HepG2 (cell line): Measurements from ENCODE around the gene GALNT10. TPM values are rescaled to one million over a fixed set of nuclear protein-coding genes. Genes with fewer than 3 reads are reported as not detected.

Experiments
- ATAC-seq: fragments of 200-7000 bp; cut with Tn5 transposase; 3 replicates; pipeline ENCODE4 v1.9.1; 2020; ENCODE audit warnings: mild to moderate bottlenecking, moderate library complexity
- BruUV-seq: library from RNA; stranded (reverse); fragments of 400-500 nt; replicated peaks from 2 replicates; lab custom pipeline; 2021; lab: Mats Ljungman, UMichigan
- CTCF ChIA-PET: fragments of 300-600 bp; formaldehyde crosslinking; extraction: SDS; loops from one replicate; lab custom pipeline; 2021; ENCODE audit warnings: low total read pairs, inconsistent platforms, low intra/inter-chr PET ratio; lab: Yijun Ruan, JAX
- POLR2A ChIA-PET: fragments of 350-600 bp; sonication (Branson Sonifier 250); formaldehyde crosslinking; loops from one replicate; lab custom pipeline; 2020; ENCODE audit warnings: antibody characterized with exemption, inconsistent platforms; lab: Yijun Ruan, JAX
- DNase-seq: peaks from one replicate; pipeline ENCODE4 v3.0.0-alpha.2; 2015; ENCODE audit warnings: low spot score
- FAIRE-seq: peaks from 3 replicates; lab custom pipeline; 2011; peaks lifted over from hg19 to GRCh38; lab: Jason Lieb, UNC
- H2AFZ ChIP-seq: one replicate; pipeline ENCODE4 v1.6.1; 2011; ENCODE audit warnings: low read length, inconsistent platforms
- H3K27ac ChIP-seq: fragments of 300-600 bp; 3 replicates; pipeline ENCODE4 v1.8.0; 2011; ENCODE audit warnings: mixed run types, mild to moderate bottlenecking, mixed read lengths, low read length, inconsistent platforms; ENCODE audit not compliant: insufficient read depth; ENCODE audit errors: extremely low read length
- H3K27me3 ChIP-seq, 2 experiments: fragments of 200-600 bp in 1 of 2; 2 replicates in 1 of 2; 3 replicates in 1 of 2; pipeline versions ENCODE4 v1.6.0 to v1.8.0; 2011; ENCODE audit warnings: low read length in 2 of 2, mild to moderate bottlenecking in 2 of 2, moderate library complexity in 2 of 2, inconsistent platforms in 1 of 2; ENCODE audit not compliant: insufficient read depth in 2 of 2, control insufficient read depth in 1 of 2
- H3K36me3 ChIP-seq, 2 experiments: fragments of 200-600 bp in 1 of 2; replicated peaks in 1 of 2; 2 replicates in 1 of 2; 3 replicates in 1 of 2; pipeline versions ENCODE4 v1.5.1 to v1.8.0; 2011; ENCODE audit warnings: low read length in 2 of 2, inconsistent platforms in 1 of 2; ENCODE audit not compliant: insufficient read depth in 2 of 2, control insufficient read depth in 1 of 2
- H3K4me1 ChIP-seq: 2 replicates; pipeline ENCODE4 v1.5.1; 2012; ENCODE audit warnings: low read length, inconsistent platforms; ENCODE audit not compliant: insufficient read depth
- H3K4me2 ChIP-seq: 2 replicates; pipeline ENCODE4 v1.6.0; 2011; ENCODE audit warnings: low read depth, low read length, inconsistent platforms
- H3K4me3 ChIP-seq, 3 experiments: fragments of 200-600 bp in 1 of 3; sonication (generic), shearing (Covaris generic) in 1 of 3; replicated peaks in 1 of 3; 2 replicates each; pipeline ENCODE4 v1.5.1; 2011 to 2016; ENCODE audit warnings: low read length in 3 of 3, inconsistent platforms in 2 of 3, low read depth in 2 of 3, mild to moderate bottlenecking in 2 of 3, control low read depth in 1 of 3, mixed read lengths in 1 of 3; ENCODE audit not compliant: insufficient read depth in 1 of 3
- H3K79me2 ChIP-seq: one replicate; pipeline ENCODE4 v1.6.1; 2011; ENCODE audit warnings: low read length, inconsistent platforms; ENCODE audit not compliant: insufficient read depth
- H3K9ac ChIP-seq: 2 replicates; pipeline ENCODE4 v1.6.0; 2011; ENCODE audit warnings: mild to moderate bottlenecking, low read depth, low read length, inconsistent platforms; ENCODE audit not compliant: insufficient read depth
- H3K9me3 ChIP-seq: 2 replicates; pipeline ENCODE4 v1.5.1; 2012; ENCODE audit warnings: mild to moderate bottlenecking, low read length
- H4K20me1 ChIP-seq: 2 replicates; pipeline ENCODE4 v1.6.0; 2011; ENCODE audit warnings: inconsistent platforms, mild to moderate bottlenecking, low read length, moderate library complexity; ENCODE audit not compliant: insufficient read depth
- HNRNPK ChIP-seq: fragments of 200-400 bp; formaldehyde crosslinking; IDR thresholded peaks from 2 replicates; pipeline ENCODE4 v1.6.1; 2018; ENCODE audit warnings: low read length, low read depth, moderate library complexity, mild to moderate bottlenecking; ENCODE audit not compliant: poor library complexity, severe bottlenecking
- KAT7 ChIP-seq: IDR thresholded peaks from 2 replicates; pipeline ENCODE4 v1.6.1; 2018; ENCODE audit warnings: borderline replicate concordance, missing compliant biosample characterization
- MATR3 ChIP-seq: sonication (generic); formaldehyde crosslinking; IDR thresholded peaks from 2 replicates; pipeline ENCODE4 v1.4.0; 2020; ENCODE audit warnings: missing genetic modification reagents
- NONO ChIP-seq, 2 experiments: fragments of 450-650 bp in 1 of 2; sonication (generic) in 1 of 2; formaldehyde crosslinking in 1 of 2; IDR thresholded peaks in 1 of 2; conservative IDR thresholded peaks in 1 of 2; 2 replicates each; pipeline versions ENCODE4 v1.6.1 to v1.8.0; 2017 to 2022; ENCODE audit warnings: mild to moderate bottlenecking in 1 of 2, missing genetic modification reagents in 1 of 2, moderate library complexity in 1 of 2
- RXRA ChIP-seq: sonication (generic); formaldehyde crosslinking; IDR thresholded peaks from 2 replicates; pipeline ENCODE4 v1.5.1; 2020; ENCODE audit warnings: missing genetic modification reagents
- TBL1XR1 ChIP-seq: fragments of 150-350 bp; IDR thresholded peaks from 2 replicates; pipeline ENCODE4 v1.6.1; 2014; ENCODE audit warnings: borderline replicate concordance, low read length; ENCODE audit not compliant: partially characterized antibody
- U2AF1 ChIP-seq: fragments of 200-400 bp; formaldehyde crosslinking; optimal IDR thresholded peaks from 2 replicates; pipeline ENCODE3; 2017; ENCODE audit warnings: mild to moderate bottlenecking, low read depth, low read length
- ZNF101 ChIP-seq: sonication (generic); formaldehyde crosslinking; IDR thresholded peaks from 2 replicates; pipeline ENCODE4 v1.4.0; 2020; ENCODE audit warnings: mild to moderate bottlenecking, low read depth, missing genetic modification reagents, borderline replicate concordance
- ZNF414 ChIP-seq: sonication (generic); formaldehyde crosslinking; IDR thresholded peaks from 2 replicates; pipeline ENCODE4 v1.5.0; 2020; ENCODE audit warnings: missing genetic modification reagents
- ZNF720 ChIP-seq: sonication (generic); formaldehyde crosslinking; IDR thresholded peaks from 2 replicates; pipeline ENCODE4 v1.4.0; 2020; ENCODE audit warnings: missing genetic modification reagents
- WGBS: methylation state at CpG from one replicate; pipeline ENCODE4 v1.1.6; 2017; ENCODE audit warnings: low lambda C conversion rate; 5-methylcytosine and 5-hydroxymethylcytosine counted together
- in situ Hi-C: cut with HindIII; loops from 2 replicates; pipeline ENCODE4 v1.10.0; 2017; ENCODE audit warnings: low pct_unique_long_range_greater_than_20kb; ENCODE audit not compliant: extremely low pct_ligation_motif_present
- intact Hi-C: fragments of 100-400 bp; cut with micrococcal nuclease; formaldehyde crosslinking; loops from one replicate; pipeline ENCODE4 v1.10.0; 2022; ENCODE audit not compliant: unreplicated experiment
- polyA plus RNA-seq, 8 experiments: library from polyadenylated mRNA; depleted of rRNA in 3 of 8; stranded (reverse) in 7 of 8; unstranded in 1 of 8; fragments of >200 nt; fragmentation: Illumina TruSeq in 4 of 8; extraction: Trizol in 4 of 8; gene quantifications; 2 replicates each; pipeline versions ENCODE4 v1.2.1 to v1.2.3, GENCODE V29; 2011 to 2016; ENCODE audit warnings: low read depth in 4 of 8, missing spikeins in 1 of 8, mixed read lengths in 1 of 8; ENCODE audit not compliant: insufficient read depth in 1 of 8
- total RNA-seq, 5 experiments: library from RNA; depleted of rRNA; stranded (reverse); fragments of >200 nt; fragmentation: Illumina TruSeq; extraction: Trizol; gene quantifications; 2 replicates each; pipeline ENCODE4 v1.2.3, GENCODE V29; 2016; ENCODE audit warnings: low read depth in 1 of 5
- TF ChIP-seq, protein P1 (sequence below): sonication (generic); formaldehyde crosslinking; IDR thresholded peaks from 2 replicates; pipeline ENCODE4 v1.4.0; 2020; ENCODE audit warnings: mild to moderate bottlenecking, missing genetic modification reagents
- TF ChIP-seq, protein P2 (sequence below): sonication (generic); formaldehyde crosslinking; IDR thresholded peaks from 2 replicates; pipeline ENCODE4 v1.8.1; 2023; ENCODE audit warnings: mild to moderate bottlenecking, moderate library complexity, missing genetic modification reagents
- TF ChIP-seq, protein P3 (sequence below): sonication (generic); formaldehyde crosslinking; IDR thresholded peaks from 2 replicates; pipeline ENCODE4 v1.4.0; 2020; ENCODE audit warnings: missing genetic modification reagents
- TF ChIP-seq, protein P4 (sequence below): sonication (generic); formaldehyde crosslinking; IDR thresholded peaks from 2 replicates; pipeline ENCODE4 v1.5.1; 2020; ENCODE audit warnings: mild to moderate bottlenecking, missing genetic modification reagents, borderline replicate concordance

Gene GALNT10
- total and polyA plus RNA-seq, 2 of the 13 experiments (the other 11 are each of a cell fraction or from before 2014, with no cell fraction given) = 8.1 to 11.2 TPM

DNA sequence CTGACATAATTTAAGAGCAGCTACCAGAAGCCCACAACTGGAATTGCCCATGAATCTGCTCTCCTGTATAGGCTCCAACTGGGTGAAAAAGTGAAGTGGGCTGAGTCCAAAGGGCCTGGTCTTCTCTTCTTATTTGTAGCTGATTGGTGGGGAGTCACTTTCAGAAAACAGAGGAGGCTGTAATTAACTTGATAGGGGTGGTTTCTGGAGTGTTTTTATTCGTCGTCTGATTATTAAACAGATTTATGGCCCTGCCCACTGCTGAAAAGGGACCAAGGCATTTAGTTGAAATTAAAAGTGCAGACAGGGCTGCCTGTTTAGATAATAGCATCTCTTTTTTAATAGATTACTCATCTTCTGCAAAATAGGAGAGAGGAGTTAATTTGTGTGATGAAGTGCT is 174.2 kb downstream of the GALNT10 start:
- H3K36me3 ChIP-seq = no peaks in the 10 kb centered on the region
- no peaks in the 10 kb centered on the region for H4K20me1 ChIP-seq
- H3K4me2 ChIP-seq = no peak overlapping the region
- ChIA-PET CTCF (no interaction called here), POLR2A (no interaction called here)
- ATAC-seq (no peak), DNase-seq (no peak), FAIRE-seq (no peak)
- peaks cover 92% of the 10 kb centered on the region for H3K4me1 ChIP-seq
- no peak overlapping the region for H3K9ac ChIP-seq
- no TSS peak for BruUV-seq
- intact Hi-C loops = loop anchor here (2.0 to 5.0 kb wide), 2 partner anchors 24 to 77 kb away; no protein-coding TSS in a partner anchor
- no peak overlapping the region for H2AFZ ChIP-seq
- in situ Hi-C loops = no loop called here
- WGBS = 89% methylated on average over 2 of the region's 2 CpGs
- no peaks in the 10 kb centered on the region for H3K27me3 ChIP-seq
- H3K9me3 ChIP-seq = no peaks in the 10 kb centered on the region
- no peaks in the 10 kb centered on the region for H3K79me2 ChIP-seq
- H3K4me3 ChIP-seq = no peak overlapping the region
- H3K27ac ChIP-seq = peak overlapping the region; percentile 82
- TF ChIP-seq, protein P1, sequence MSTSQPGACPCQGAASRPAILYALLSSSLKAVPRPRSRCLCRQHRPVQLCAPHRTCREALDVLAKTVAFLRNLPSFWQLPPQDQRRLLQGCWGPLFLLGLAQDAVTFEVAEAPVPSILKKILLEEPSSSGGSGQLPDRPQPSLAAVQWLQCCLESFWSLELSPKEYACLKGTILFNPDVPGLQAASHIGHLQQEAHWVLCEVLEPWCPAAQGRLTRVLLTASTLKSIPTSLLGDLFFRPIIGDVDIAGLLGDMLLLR (CRISPR knock-in tag) = no peak
- no peak for TF ChIP-seq KAT7 (CRISPR knock-in tag)
- TF ChIP-seq U2AF1 = no peak
- no peak for TF ChIP-seq MATR3
- TF ChIP-seq TBL1XR1 = no peak
- no peak for TF ChIP-seq ZNF414 (CRISPR knock-in tag)
- TF ChIP-seq NONO (IDR thresholded peaks at IDR 0.05) = no peak
- TF ChIP-seq NONO (CRISPR knock-in tag; conservative IDR thresholded peaks at IDR 0.05) = no peak
- TF ChIP-seq, protein P2, sequence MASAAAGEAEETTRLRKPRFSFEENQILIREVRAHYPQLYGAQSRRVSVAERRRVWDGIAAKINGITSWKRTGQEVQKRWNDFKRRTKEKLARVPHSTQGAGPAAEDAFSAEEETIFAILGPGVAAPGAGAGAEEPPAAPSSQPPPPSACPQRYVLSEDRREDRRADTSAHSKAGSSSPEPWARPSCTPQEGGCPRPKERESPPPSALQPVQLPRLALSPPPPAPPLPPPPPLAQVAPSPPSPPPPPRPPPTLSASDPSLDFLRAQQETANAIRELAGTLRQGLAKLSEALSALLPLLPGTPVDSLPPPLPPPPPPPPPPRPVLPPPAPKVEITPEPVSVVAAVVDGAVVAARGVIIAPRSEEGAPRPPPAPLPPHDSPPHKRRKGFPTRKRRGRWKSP (CRISPR knock-in tag) = no peak
- TF ChIP-seq, protein P3, sequence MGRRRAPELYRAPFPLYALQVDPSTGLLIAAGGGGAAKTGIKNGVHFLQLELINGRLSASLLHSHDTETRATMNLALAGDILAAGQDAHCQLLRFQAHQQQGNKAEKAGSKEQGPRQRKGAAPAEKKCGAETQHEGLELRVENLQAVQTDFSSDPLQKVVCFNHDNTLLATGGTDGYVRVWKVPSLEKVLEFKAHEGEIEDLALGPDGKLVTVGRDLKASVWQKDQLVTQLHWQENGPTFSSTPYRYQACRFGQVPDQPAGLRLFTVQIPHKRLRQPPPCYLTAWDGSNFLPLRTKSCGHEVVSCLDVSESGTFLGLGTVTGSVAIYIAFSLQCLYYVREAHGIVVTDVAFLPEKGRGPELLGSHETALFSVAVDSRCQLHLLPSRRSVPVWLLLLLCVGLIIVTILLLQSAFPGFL (CRISPR knock-in tag) = no peak
- TF ChIP-seq RXRA (CRISPR knock-in tag) = no peak
- no peak for TF ChIP-seq ZNF101 (CRISPR knock-in tag)
- TF ChIP-seq, protein P4, sequence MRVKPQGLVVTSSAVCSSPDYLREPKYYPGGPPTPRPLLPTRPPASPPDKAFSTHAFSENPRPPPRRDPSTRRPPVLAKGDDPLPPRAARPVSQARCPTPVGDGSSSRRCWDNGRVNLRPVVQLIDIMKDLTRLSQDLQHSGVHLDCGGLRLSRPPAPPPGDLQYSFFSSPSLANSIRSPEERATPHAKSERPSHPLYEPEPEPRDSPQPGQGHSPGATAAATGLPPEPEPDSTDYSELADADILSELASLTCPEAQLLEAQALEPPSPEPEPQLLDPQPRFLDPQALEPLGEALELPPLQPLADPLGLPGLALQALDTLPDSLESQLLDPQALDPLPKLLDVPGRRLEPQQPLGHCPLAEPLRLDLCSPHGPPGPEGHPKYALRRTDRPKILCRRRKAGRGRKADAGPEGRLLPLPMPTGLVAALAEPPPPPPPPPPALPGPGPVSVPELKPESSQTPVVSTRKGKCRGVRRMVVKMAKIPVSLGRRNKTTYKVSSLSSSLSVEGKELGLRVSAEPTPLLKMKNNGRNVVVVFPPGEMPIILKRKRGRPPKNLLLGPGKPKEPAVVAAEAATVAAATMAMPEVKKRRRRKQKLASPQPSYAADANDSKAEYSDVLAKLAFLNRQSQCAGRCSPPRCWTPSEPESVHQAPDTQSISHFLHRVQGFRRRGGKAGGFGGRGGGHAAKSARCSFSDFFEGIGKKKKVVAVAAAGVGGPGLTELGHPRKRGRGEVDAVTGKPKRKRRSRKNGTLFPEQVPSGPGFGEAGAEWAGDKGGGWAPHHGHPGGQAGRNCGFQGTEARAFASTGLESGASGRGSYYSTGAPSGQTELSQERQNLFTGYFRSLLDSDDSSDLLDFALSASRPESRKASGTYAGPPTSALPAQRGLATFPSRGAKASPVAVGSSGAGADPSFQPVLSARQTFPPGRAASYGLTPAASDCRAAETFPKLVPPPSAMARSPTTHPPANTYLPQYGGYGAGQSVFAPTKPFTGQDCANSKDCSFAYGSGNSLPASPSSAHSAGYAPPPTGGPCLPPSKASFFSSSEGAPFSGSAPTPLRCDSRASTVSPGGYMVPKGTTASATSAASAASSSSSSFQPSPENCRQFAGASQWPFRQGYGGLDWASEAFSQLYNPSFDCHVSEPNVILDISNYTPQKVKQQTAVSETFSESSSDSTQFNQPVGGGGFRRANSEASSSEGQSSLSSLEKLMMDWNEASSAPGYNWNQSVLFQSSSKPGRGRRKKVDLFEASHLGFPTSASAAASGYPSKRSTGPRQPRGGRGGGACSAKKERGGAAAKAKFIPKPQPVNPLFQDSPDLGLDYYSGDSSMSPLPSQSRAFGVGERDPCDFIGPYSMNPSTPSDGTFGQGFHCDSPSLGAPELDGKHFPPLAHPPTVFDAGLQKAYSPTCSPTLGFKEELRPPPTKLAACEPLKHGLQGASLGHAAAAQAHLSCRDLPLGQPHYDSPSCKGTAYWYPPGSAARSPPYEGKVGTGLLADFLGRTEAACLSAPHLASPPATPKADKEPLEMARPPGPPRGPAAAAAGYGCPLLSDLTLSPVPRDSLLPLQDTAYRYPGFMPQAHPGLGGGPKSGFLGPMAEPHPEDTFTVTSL (CRISPR knock-in tag) = no peak
- TF ChIP-seq HNRNPK = no peak
- no peak for TF ChIP-seq ZNF720 (CRISPR knock-in tag)
